NCI-H2081 (cell line): Measurements from ENCODE around the gene AAMDC.
"Not testable (repeated sequence)": the region's sequence is repeated elsewhere in the genome, so short reads cannot be mapped to it uniquely, and the experiment has no call there.

Experiments
- DNase-seq, 2 experiments: peaks; one replicate each; lab custom pipeline; 2025; lab: John Stamatoyannopoulos, UW

The AAMDC gene

DNA sequence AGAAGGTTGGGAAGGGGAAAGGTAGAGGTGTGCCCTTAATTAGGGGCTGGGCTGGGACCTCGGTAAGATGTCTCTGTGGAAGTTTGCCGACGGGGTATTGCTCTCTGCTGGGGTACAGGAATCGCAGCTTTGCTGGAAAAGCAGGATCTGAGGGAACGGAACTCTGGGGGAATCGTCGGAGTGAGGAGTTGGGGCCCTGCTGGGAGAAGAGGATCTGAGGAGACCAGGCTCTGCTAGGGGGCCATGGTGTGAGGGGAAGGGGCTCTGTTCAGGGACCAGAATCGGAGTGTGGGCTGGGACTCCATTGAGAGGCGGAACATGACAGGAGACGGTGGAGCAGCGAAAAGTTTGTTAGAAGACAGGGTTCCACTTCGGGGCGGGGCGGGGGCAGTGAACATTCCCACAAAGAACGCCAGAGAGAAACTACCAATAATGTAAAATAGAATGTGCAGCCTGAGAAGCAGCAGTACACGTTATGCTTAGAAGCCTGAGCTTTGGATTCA lies 456 bp downstream of the AAMDC start:
- no peak for DNase-seq

DNA sequence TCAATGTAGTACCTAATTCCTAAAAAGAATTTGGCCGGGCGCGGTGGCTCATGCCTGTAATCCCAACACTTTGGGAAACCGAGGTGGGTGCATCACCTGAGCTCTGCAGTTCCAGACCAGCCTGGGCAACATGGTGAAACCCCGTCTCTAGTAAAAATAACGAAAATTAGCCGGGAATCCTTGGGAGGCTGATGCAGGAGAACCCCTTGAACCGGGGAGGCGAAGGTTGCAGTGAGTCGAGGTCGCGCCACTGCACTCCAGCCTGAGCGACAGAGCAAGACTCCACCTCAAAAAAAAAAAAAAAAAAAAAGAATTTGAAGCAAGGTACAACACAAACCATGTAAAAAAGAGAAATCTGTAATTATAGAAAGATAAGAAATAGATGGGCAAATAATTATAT lies 1.2 kb downstream of the AAMDC start:
- DNase-seq: not testable (repeated sequence)

DNA sequence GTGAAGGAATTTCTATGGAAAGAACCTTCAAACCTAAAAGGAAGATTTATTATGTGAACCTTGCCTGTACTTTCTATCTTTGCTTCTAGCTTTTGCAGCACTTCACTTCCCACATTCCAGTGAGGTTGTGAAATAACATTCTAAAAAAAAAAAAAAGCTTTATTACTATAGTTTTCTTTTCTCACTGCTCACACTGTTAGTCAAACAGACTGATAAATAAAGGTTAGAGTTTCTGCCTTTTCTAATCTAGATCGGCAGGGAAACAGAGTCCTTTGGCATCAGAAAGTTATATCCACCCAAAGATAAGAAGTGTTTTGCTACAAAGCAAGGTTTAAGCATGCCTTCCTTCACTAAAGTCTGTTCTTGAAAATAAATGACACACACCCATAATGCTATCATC lies 2.8 kb downstream of the AAMDC start:
- no peak for DNase-seq

DNA sequence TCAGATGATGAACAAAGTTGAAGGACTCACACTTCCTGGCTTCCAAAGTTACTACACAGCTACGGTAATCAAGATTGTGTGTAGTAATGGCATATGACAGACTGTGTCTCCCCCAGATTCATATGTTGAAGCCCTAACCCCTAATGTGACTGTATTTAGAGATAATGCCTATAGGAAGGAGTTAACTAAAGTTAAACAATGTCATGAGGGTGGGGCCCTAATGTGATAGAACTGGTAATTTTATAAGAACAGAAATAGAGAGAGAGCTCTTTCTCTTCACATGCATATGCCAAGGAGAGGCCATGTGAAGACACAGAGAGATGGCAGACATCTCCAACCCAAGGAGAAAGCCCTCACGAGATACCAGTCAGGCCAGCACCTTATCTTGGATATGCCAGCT lies 8.0 kb downstream of the AAMDC start:
- no peak for DNase-seq

DNA sequence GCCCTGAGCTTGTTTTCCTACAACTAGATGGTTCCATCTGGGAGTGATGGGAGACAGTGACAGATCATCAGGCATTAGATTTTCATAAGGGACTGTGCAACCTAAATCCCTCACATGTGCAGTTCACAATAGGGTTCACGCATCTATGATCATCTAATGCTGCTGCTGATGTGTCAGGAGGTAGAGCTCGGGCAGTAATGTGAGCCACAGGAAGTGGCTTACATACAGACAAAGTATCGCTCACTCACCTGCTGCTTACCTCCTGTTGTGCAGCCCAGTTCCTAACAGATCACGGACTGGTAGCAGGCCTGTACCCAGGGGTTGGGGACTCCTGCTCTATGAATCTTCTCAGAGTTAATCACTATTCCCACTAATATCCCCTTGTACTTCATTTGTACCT lies 12.4 kb downstream of the AAMDC start:
- DNase-seq: no peak

DNA sequence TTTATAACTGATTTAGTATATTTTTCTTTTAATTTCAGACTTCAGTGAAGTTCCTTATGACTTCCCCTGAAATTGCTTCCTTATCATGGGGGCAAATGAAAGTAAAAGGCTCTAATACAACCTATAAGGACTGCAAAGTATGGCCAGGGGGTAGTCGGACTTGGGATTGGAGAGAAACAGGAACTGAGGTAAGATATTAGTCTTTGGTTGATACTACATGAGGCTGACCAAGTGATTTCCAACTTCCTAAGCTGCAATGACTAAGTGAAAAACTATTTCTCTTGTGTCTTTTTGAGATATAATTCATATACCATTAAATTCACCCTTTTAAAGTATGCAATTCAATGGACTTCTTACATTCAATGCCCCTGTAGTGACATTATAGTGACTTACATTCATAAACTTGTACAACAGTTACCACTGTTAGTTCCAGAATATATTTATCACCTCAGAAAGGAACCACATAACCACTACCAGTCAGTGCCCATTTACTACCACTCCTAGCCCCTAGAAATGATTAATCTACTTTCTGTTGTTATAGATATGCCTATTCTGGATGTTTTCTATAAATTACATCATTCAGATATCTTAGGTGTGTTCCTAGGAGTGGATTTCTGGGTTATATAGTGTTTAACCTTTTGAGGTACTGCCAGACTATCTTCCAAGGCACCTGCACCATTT lies 21.6 kb downstream of the AAMDC start:
- no peak for DNase-seq

DNA sequence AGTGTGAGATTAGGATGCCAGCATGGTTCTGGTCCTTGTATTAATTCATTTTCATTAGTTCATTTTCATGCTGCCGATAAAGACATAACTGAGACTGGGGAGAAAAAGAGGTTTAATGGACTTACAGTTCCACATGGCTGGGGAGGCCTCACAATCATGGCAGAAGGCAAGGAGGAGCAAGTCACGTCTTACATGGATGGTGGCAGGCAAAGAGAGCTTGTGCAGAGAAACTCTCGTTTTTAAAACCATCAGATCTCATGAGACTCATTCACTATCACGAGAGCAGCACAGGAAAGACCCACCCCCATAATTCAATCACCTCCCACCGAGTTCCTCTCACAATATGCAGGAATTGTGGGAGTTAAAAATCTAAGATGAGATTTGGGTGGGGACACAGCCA lies 22.8 kb downstream of the AAMDC start:
- not testable (repeated sequence) for DNase-seq

DNA sequence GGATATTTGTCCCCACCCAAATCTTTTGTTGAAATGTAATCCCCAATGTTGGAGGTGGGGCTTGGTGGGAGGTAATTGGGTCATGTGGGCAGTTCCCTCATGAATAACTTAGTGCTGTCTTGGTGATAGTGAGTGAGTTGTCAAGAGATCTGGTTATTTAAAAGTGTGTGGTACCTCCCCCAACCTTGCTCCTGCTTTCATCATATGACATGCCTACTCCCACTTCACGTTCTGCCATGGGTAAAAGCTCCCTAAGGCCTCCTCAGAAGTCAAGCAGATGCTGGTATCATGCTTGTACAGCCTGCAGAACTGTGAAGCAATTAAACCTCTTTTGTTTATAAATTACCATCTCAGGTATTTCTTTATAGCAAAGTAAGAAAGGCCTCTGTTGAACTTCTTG lies 30.6 kb downstream of the AAMDC start:
- no peak for DNase-seq

DNA sequence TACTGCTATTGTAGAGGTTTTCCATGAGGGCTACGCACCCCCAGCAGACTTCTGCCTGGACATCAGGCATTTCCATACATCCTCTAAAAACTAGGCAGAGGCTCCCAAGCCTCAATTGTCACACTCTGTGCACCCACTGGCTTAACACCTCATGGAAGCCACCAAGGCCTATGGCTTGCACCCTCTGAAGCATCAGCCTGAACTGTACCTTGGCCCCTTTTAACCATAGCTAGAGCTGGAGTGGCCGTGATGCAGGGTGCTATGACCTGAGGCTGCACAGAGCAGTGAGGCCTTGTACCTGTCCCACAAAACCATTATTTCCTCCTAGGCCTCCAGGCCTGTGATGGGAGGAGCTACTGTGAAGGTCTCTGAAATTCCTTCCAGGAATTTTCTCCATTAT lies 33.9 kb downstream of the AAMDC start:
- no peak for DNase-seq

DNA sequence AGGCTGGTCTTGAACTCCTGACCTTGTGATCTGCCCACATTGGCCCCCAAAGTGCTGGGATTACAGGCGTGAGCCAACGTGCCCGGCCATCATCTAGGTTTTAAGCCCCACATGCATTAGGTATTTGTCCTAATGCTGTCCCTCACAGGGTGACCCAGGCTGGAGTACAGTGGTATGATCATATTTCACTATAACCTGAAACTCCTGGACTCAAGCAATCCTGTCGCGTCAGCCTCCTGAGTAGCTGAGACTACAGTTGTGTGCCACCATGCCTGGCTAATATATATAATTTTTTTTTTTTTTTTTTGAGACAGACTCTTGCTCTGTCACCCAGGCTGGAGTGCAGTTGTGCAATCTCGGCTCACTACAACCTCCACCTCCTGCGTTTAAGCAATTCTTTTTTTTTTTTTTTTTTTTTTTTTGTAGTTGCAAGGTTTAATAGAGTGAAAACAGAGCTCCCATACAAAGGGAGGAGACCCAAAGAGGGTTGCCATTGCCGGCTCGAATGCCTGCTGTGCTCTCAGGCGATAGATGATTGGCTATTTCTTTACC lies 37.0 kb downstream of the AAMDC start:
- DNase-seq: not testable (repeated sequence)

DNA sequence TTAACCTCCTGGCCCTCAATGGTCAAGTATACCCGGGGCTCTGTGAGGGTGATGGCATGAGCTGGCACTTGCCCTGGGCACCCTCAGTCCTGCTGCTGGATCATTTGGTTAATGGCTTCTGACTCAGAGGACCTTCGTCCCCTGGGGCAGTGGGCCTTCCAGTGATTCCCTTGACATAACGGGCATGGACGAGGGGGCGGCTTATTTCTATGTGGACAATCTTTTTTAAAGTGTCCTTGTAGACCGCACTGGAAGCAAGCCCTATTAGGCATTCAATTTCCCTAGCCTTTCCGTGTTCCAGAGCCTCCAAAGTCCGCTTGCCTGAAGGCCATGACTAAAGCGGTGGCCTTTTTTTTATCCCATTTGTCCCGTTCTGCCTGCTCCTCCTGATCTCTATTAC lies 40.5 kb downstream of the AAMDC start:
- DNase-seq: not testable (repeated sequence)

DNA sequence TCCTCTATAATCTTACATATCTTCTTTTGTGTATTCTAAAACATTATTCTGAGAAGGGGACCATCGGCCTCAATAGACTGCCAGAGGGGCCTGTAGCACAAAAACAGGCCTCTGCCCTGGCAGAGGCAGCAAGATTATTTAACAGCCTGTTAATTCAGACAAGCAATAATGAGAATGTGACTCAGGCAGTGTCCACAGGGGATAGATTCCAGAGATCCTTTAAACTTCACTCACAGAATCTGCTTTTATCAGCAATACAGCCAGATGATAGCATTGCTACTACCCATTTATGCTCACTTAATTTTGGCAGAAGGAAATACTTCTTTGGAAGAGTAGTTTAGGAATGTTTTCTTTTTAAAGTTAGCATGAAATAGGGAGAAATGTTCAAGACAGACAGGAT lies 44.9 kb downstream of the AAMDC start:
- no peak for DNase-seq

DNA sequence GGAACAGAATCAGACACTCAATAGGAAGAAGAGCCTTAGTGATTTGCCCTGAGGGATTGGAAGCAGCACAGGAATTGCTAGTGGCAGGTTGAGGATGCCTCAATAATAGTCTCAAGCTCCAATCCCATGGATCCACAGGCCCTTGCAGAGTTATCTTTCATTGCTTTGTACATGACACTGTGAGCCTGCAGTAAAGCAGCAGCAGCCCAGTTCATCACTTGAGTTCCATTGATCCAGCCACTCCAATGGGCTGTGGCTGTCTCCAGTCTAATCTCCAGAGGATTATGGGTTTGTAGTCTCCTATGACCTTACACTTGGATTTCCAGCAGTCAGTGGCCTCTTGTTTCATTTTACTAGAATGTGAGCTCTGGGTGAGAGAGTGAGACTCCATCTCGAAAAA lies 45.4 kb downstream of the AAMDC start:
- DNase-seq: no peak

DNA sequence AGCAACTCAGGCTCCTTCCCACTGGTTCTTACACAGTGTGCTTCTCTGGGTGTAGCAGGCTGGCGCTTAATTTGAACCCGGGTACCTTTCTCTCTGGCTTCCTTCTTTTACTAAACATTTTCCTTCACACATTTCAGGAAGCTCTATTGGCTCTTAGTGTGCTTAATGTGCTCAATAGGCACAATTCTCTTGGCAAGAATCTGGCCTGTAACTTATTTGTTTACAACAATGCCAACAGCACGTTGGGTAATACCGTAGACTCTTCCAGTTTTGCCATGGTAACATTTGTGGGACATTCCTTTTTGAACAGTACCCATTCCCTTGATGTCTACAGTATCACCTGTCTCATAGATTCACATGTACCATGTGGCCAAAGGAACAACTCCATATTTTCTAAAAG lies 47.8 kb downstream of the AAMDC start:
- DNase-seq: no peak

DNA sequence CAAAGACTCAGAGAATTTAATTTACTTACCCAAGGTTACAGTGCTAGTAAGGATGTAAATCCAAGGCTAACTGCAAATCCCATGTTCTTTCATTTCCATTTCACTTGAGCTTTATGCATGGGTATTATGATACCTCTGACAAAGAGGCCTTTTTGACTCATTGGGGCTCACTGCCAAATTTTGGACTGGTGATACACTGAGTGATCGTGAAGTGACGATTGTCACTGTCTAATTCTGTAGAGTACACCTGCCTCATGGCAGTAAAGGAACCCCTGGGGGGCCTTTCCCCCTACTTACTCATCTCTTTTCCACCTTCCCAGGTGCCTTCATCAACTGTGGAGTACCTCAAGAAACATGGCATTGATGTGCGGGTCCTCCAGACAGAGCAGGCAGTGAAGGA lies 50.9 kb downstream of the AAMDC start:
- DNase-seq: no peak

DNA sequence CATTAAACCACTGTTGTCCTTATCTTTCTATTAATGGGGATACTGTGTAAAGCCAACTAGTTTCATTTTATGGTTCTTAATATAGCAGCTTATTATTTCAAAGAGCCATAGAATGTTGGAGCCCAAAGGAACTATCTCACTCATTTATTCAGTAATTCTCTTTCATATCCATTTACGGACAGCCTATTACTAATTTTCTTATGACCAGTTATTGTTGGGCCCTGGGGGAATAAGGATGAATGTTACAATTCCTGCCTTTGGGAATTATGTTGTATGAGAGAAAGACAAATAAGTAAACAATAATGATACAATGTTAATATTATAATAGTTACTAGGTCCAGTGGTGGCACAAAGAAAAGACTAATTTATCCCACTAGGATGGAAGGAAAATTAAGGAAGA lies 52.4 kb downstream of the AAMDC start:
- DNase-seq: no peak

DNA sequence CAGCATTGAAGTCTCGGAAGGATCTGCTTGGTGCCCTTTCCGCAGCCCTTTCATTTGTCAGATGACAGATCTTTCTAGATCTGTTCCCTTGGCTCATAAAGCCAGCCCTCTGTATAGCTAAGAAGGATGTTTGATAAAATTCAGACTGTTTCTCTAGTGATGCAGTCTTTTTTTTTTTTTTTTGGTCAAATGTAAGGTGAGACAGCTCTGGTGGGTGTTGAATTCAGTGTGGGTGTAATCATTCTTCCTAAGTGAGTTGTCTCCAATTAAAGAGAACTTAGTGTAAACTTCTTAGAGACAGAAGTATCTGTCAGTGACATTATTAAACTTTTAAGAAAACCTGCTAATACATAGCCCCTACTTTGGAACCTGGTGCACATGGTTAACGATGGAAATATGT lies 53.3 kb downstream of the AAMDC start:
- DNase-seq: no peak

DNA sequence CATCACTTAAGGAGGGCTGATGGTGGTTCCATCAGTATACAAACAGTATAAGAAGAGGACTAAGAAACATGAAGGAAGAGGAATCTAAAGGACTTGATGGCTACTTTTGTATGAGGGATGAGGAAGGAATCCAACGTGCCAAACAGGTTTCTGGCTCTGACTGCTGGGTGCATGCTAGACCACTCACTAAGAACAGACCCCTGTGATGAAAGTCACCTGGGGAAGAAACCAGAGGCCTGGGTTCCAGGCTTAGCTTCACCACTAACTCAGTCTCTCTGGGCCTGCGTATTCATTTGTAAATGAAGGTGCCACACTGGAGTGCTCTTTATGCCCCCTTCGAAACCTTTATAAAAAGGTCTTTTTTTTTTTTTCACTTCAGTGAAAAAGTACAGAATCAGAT lies 55.1 kb downstream of the AAMDC start:
- DNase-seq: no peak

DNA sequence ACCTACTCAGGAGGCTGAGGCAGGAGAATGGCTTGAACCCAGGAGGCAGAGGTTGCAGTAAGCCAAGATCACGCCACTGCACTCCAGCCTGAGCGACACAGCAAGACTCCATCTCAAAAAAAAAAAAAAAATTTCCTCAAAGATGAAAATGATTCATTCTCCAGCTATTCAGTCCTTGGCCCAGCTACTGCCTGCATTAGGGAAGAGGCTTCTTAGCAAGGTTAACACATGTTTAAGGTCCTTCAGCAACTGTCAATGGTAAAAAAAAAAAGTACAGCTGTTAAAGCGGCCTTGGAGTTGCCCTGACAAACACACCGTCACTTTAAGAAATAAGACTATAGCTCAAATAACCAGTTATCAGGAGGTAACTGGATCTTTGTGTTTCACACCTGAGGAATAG lies 57.3 kb downstream of the AAMDC start:
- DNase-seq: not testable (repeated sequence)

DNA sequence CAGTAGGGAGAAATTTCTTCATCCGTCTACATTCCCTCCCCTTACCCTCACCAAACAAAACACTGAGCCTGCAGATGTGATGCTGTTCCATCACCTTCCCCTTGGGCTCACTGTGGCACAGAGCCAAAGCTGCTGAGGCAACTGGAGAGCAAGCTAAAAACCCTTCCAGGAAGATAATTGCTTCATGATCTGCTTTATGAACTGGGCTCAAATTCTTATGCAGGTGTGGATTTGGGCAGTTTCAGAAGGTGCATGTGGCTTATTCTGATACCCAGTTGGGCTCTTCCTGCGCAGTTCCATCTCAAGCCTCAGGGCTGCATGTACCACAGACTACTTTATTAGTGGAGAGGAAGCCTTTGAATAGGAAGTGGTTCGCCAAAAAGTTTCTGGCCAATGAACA lies 58.3 kb downstream of the AAMDC start:
- DNase-seq: peak in 1 of 2 experiments; percentile 25

DNA sequence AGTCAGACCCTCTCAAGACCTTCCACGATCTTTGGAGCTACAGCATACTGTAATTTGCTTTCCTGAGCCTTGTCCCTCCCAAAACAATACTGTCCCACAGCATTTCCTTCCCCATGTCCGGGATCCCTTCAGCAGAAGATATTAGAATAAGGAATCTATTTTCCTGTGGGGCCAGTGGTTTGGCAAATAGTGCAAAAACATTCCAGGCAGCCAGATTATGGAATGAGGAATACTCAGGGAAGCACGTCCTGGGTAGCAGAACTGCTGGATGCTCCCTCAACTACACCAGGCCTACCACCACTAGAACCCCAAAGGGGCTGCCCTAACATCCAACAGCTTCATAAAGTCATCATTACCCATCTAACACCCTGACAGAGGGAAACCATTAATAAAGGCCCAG lies 61.5 kb downstream of the AAMDC start:
- DNase-seq: no peak

DNA sequence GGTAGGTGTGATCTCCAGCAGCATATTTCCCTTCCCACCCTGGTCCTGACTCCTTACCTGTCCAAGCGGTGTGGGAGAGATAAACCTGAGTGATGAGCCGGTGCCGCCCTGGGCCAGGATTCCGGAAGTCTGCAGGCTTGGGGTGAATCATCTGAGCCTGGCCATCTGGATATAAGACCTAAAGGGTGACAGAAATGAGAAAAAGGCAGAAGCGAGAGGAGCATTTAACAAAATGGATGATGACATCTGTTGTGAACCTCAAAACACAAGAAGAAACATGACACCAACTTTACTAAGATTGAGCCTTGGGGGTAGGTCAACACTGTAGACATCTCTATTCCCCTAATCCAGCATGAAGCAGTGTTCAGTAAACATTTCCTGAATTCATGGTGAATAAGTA lies 62.8 kb downstream of the AAMDC start:
- no peak for DNase-seq

DNA sequence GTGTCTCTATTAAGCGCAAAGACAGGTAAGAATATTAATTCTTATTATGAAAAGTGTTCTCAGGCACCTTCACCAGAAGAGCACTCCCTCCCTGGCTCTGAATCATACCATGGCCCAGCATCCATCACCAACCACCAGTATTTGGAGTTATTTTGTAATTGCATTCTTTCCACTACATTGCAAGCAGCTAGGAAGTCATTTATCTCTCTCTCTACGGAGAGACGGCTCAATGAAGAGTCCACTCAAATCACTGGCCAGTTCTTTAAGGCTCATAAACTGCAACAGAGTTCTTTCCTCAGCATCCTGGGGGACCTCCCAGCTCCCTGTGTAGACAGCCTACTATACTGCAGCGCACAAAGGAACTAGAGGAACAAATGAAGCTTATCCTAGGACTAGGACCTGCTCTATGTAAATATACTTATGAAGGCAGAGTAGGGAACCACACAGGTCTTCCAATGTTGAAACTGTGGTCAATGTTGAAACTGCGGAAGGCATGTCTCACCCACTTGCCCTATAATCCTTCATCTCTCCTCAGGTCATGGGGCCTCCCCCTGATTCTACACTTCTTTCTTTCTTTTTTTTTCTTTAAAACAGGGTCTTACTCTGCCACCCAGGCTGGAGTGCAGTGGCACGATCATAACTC lies 63.4 kb downstream of the AAMDC start:
- DNase-seq: no peak

DNA sequence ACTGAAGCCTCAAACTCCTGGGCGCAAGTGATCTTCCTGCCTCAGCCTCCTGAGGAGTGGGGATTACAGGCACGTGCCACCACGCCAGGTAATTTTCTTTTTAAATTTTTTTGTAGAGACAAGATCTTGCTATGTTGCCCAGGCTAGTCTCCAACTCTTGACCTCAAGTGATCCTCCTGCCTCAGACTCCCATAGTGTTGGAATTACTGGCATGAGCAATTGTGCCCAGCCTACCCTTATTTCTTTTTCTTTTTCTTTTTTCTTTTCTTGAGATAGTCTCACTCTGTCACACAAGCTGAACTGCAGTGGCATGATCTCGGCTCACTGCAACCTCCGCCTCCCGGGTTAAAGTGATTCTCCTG lies 63.9 kb downstream of the AAMDC start:
- DNase-seq: no peak
